ENCODE results near the gene PDE8A.
"Not testable (repeated sequence)": the region's sequence is repeated elsewhere in the genome, so short reads cannot be mapped to it uniquely, and the experiment has no call there.

PDE8A gene

DNA sequence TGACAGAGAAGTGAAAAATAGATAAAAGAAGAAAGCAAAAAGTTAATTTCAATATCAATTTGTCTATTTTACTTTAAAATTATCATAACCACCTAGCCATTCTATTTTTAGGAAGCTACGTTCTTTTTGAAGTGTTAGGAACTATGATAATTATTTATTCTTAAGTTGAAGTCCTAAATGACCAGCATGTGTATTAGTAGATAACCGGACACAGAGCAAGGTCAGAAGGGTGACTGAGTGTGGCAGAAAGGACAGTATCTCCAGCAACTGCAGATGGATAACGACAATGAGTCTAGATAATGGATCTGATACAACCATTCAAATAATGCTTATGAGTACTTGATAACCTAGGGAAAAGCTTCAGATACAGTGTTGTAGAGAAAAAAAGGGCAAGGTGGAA, 198.0 kb downstream of the PDE8A start:
- Mint-ChIP-seq H3K9me3 (no peaks in the 10 kb centered on the region), H3K4me1 (peaks cover 20% of the 10 kb centered on the region), H3K36me3 (ENCODE audit: low read depth) (no peaks in the 10 kb centered on the region), H3K4me3 (no peak overlapping the region), H3K27me3 (ENCODE audit: low read depth) (peaks cover 3% of the 10 kb centered on the region), H3K27ac (no peak overlapping the region)
- TF ChIP-seq, protein P1, sequence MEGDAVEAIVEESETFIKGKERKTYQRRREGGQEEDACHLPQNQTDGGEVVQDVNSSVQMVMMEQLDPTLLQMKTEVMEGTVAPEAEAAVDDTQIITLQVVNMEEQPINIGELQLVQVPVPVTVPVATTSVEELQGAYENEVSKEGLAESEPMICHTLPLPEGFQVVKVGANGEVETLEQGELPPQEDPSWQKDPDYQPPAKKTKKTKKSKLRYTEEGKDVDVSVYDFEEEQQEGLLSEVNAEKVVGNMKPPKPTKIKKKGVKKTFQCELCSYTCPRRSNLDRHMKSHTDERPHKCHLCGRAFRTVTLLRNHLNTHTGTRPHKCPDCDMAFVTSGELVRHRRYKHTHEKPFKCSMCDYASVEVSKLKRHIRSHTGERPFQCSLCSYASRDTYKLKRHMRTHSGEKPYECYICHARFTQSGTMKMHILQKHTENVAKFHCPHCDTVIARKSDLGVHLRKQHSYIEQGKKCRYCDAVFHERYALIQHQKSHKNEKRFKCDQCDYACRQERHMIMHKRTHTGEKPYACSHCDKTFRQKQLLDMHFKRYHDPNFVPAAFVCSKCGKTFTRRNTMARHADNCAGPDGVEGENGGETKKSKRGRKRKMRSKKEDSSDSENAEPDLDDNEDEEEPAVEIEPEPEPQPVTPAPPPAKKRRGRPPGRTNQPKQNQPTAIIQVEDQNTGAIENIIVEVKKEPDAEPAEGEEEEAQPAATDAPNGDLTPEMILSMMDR (IDR thresholded peaks at IDR 0.05; ENCODE audit: unreplicated experiment in 3 of 3): no peak

DNA sequence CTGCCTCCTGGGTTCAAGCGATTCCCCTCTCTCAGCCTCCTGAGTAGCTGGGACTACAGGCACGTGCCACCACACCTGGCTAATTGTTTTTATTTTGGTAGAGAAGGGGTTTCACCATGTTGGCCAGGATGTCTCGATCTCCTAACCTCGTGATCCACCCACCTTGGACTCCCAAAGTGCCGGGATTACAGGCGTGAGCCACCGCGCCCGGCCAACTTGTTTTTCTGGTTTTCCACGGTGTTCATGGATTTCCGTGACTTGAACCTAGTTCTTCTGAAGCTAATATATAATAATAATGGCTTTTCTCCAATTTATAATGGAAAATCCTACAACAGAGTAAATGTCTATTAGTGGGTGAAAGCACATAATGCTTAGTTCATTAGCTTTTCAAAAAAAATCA, 203.7 kb downstream of the PDE8A start:
- H3K27me3 Mint-ChIP-seq (ENCODE audit: low read depth); H3K4me1 Mint-ChIP-seq; H3K27ac Mint-ChIP-seq; H3K9me3 Mint-ChIP-seq; H3K4me3 Mint-ChIP-seq; H3K36me3 Mint-ChIP-seq (ENCODE audit: low read depth): not testable (repeated sequence)

DNA sequence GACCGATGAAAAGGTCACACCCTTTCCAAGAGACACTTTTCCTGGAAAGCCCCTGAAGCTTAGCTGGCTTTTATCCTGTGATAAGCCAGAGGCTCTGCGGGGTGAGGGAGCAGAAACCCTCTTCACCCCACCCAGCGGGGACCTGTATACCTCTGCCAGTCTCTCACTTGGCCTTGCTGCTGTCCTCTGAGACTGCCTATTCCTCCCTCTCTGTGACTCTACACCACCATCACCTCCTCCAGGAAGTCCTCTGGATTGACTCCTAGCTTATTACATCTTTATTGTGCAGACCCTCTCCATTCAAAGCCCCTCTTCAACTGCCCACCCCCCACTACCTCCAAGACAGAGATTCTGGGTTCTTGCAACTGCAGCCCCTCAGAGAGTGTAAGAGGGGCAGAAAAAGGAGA, 206.5 kb downstream of the PDE8A start:
- H3K36me3 Mint-ChIP-seq (ENCODE audit: low read depth); H3K4me3 Mint-ChIP-seq; H3K27ac Mint-ChIP-seq; H3K4me1 Mint-ChIP-seq; H3K27me3 Mint-ChIP-seq (ENCODE audit: low read depth); H3K9me3 Mint-ChIP-seq: not testable (repeated sequence)
